Ishikawa (cell line): ENCODE data around the gene ST6GALNAC2.

ENCODE experiments used
- CEBPB ChIP-seq: IDR thresholded peaks from 2 replicates; pipeline ENCODE4 v1.6.1; 2012
- CREB1 ChIP-seq: IDR thresholded peaks from 2 replicates; pipeline ENCODE4 v1.6.1; 2012; ENCODE audit warnings: low read depth
- EGR1 ChIP-seq: IDR thresholded peaks from 2 replicates; pipeline ENCODE4 v1.6.1; 2012
- EP300 ChIP-seq: IDR thresholded peaks from 2 replicates; pipeline ENCODE4 v1.6.1; 2012; ENCODE audit warnings: borderline replicate concordance
- FOXM1 ChIP-seq: IDR thresholded peaks from 2 replicates; pipeline ENCODE4 v1.6.1; 2012; ENCODE audit warnings: low read depth, borderline replicate concordance
- MAX ChIP-seq: IDR thresholded peaks from 2 replicates; pipeline ENCODE4 v1.6.1; 2012
- NFIC ChIP-seq: IDR thresholded peaks from 2 replicates; pipeline ENCODE4 v1.6.1; 2012
- RAD21 ChIP-seq: IDR thresholded peaks from 2 replicates; pipeline ENCODE4 v1.6.1; 2012; ENCODE audit warnings: low read depth
- TAF1 ChIP-seq: IDR thresholded peaks from 2 replicates; pipeline ENCODE4 v1.6.1; 2012; ENCODE audit warnings: low read depth, mild to moderate bottlenecking
- TCF12 ChIP-seq: IDR thresholded peaks from 2 replicates; pipeline ENCODE4 v1.6.1; 2012; ENCODE audit warnings: low read depth
- TEAD4 ChIP-seq: IDR thresholded peaks from 2 replicates; pipeline ENCODE4 v1.6.1; 2012
- YY1 ChIP-seq: IDR thresholded peaks from 2 replicates; pipeline ENCODE4 v1.6.1; 2012; ENCODE audit warnings: low read depth
- ZBTB7A ChIP-seq: IDR thresholded peaks from 2 replicates; pipeline ENCODE4 v1.6.1; 2012; ENCODE audit warnings: low read depth
- TF ChIP-seq, protein P1 (sequence below): IDR thresholded peaks from 2 replicates; pipeline ENCODE4 v1.6.1; 2012
- TF ChIP-seq, protein P2 (sequence below): IDR thresholded peaks from 2 replicates; pipeline ENCODE4 v1.6.1; 2012; ENCODE audit warnings: low read depth, mild to moderate bottlenecking

ST6GALNAC2 gene

GRCh38 chr17:76532072-76532651 is 53.5 kb downstream of the ST6GALNAC2 start:
- TF ChIP-seq TCF12 (peak; percentile 38; the same call in 1 of the 2 replicates), FOXM1 (no peak), TEAD4 (peak; percentile 45; the same call in 1 of the 2 replicates), RAD21 (no peak), CEBPB (no peak)

DNA sequence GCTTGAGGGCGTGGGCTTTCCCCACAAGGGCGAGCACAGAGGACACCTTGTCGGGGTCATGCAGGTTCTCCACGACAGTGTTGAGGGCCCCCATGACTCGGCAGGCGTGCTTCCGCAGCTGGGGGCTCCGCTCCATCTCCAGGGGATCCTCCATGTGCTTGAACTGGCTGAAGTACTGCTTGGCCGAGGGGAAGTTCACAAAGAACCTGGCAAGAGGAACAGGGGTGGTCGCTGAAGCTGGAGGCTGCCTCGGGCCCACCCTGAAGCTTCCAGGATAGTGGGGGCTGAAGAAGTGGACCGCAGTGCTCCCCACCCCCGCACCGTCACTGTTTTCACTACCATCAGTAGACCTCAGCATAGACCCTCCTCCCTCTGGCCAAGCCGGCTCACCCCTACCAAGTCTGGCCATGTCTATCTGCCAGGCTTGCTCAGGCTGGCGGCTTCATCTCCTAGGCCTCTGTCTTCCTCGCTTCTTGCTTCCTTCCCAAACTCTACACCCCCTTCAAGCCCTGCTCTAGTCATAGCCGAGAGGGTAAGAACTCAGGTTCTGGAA is 54.1 kb downstream of the ST6GALNAC2 start:
- TF ChIP-seq YY1: no peak
- no peak for TF ChIP-seq EGR1
- no peak for TF ChIP-seq FOXM1
- no peak for TF ChIP-seq TCF12
- no peak for TF ChIP-seq NFIC
- TF ChIP-seq, protein P1, sequence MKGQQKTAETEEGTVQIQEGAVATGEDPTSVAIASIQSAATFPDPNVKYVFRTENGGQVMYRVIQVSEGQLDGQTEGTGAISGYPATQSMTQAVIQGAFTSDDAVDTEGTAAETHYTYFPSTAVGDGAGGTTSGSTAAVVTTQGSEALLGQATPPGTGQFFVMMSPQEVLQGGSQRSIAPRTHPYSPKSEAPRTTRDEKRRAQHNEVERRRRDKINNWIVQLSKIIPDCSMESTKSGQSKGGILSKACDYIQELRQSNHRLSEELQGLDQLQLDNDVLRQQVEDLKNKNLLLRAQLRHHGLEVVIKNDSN: no peak
- TF ChIP-seq EP300: no peak
- no peak for TF ChIP-seq CREB1
- TF ChIP-seq RAD21: no peak
- TF ChIP-seq, protein P2, sequence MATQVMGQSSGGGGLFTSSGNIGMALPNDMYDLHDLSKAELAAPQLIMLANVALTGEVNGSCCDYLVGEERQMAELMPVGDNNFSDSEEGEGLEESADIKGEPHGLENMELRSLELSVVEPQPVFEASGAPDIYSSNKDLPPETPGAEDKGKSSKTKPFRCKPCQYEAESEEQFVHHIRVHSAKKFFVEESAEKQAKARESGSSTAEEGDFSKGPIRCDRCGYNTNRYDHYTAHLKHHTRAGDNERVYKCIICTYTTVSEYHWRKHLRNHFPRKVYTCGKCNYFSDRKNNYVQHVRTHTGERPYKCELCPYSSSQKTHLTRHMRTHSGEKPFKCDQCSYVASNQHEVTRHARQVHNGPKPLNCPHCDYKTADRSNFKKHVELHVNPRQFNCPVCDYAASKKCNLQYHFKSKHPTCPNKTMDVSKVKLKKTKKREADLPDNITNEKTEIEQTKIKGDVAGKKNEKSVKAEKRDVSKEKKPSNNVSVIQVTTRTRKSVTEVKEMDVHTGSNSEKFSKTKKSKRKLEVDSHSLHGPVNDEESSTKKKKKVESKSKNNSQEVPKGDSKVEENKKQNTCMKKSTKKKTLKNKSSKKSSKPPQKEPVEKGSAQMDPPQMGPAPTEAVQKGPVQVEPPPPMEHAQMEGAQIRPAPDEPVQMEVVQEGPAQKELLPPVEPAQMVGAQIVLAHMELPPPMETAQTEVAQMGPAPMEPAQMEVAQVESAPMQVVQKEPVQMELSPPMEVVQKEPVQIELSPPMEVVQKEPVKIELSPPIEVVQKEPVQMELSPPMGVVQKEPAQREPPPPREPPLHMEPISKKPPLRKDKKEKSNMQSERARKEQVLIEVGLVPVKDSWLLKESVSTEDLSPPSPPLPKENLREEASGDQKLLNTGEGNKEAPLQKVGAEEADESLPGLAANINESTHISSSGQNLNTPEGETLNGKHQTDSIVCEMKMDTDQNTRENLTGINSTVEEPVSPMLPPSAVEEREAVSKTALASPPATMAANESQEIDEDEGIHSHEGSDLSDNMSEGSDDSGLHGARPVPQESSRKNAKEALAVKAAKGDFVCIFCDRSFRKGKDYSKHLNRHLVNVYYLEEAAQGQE: no peak
- TF ChIP-seq TAF1: no peak
- TF ChIP-seq MAX: no peak
- TF ChIP-seq TEAD4: no peak
- no peak for TF ChIP-seq ZBTB7A
- no peak for TF ChIP-seq CEBPB

- TF ChIP-seq NFIC: no peak
- TF ChIP-seq CREB1: no peak
- TF ChIP-seq RAD21: no peak
- no peak for TF ChIP-seq TEAD4
- TF ChIP-seq EGR1: no peak
- TF ChIP-seq FOXM1: no peak
- TF ChIP-seq CEBPB: no peak
- no peak for TF ChIP-seq ZBTB7A
- TF ChIP-seq, protein P2: no peak
- TF ChIP-seq, protein P1: no peak
- TF ChIP-seq EP300: no peak
- TF ChIP-seq MAX: no peak
- TF ChIP-seq TAF1: no peak
- no peak for TF ChIP-seq YY1
- no peak for TF ChIP-seq TCF12
These were observed 54.7 kb downstream of the ST6GALNAC2 start for GRCh38 chr17:76530811-76531485.

DNA sequence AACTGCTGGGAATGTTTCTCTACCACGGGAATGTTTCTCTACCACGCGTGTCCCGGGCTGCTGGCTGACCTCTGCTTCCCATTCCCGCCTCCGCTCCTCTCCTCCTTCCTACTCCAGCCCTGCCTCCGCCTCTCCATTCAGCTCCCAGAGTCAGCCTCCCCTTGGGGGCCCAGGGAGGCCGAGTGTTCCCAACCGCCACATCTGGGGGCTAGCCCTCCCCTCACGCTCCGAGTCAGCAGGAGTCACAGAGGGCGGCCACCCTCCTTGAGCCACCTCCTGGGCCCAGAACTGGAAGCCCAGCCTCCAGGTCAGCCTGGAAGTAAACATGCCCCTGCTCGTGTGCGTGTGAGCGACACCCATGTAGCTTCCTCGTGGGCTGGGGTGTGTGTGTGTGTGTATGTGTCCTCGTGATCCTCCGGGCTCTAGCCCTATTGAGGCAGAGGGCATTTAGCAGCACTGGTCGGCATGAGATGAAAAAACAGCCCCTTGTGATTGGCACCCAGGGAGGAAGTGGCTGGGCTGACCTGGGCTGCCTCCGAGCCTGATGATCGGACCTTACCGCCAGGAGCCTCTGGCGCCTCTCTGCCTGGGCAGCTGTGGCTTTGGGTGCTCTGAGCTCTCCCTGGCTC is 55.5 kb downstream of the ST6GALNAC2 start:
- TF ChIP-seq CREB1 (no peak), ZBTB7A (no peak), NFIC (no peak)

DNA sequence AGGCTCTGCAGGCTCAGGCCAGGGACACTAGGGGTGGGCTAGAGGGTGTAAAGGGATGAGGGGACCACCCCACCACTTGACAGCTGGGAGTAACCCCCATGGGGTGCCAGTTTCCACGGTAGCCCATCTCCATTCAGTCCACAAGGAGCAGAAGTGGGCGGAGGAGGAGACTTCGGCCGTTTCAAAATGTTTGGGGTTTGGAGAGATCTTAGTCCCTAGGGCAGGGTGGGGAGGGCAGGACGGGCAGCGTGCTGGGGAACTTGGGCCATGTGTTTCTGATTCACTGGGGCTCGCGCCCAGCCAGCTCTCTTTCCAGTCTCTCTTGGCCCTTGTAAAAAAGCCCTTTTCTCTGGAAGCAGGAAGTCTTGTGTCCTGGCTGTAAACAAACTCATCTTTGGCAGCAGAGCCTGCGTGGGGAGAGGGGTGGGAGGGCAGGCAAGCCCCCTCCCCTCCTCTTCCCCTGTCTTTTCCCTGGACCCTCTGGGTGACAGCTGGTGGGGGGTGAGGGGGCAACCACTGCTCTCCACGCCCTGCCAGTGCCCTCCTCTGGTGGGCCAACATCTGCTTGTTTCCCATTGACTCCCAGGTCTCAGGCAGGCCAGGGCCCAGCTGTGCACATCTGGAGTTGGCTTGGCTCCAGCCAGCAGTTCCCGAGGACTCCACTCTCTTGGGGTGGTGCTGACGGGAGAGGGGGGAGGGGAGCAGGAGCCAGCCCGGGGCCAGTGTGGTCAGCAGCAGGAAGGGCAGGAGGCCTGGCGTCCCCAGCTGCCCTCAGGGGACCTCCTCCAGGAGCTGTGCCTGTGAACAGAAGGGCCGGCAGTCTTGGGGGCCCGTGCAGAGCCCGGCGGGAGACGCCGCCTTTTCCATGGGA is 56.2 kb downstream of the ST6GALNAC2 start:
- TF ChIP-seq NFIC: peak; percentile 37; the same call in 1 of the 2 replicates
- TF ChIP-seq TAF1: no peak
- TF ChIP-seq ZBTB7A: no peak
- TF ChIP-seq FOXM1: no peak
- TF ChIP-seq TEAD4: no peak
- TF ChIP-seq, protein P1: no peak
- no peak for TF ChIP-seq EGR1
- TF ChIP-seq CREB1: no peak
